Erythroblast (primary cell): ENCODE results near the gene IGF2.

Experiments
- GATA1 ChIP-seq: IDR thresholded peaks from 2 replicates; pipeline ENCODE4 v1.6.1; 2011; ENCODE audit warnings: low read depth, mild to moderate bottlenecking, control low read depth, low read length, moderate library complexity
- POLR2A ChIP-seq: IDR thresholded peaks from 2 replicates; pipeline ENCODE4 v1.6.1; 2011; ENCODE audit warnings: mild to moderate bottlenecking, low read length

GRCh38 chr11:2187280-2187707, 48.1 kb upstream of the IGF2 start:
- TF ChIP-seq POLR2A (no peak), GATA1 (no peak)
